ENCODE measurements around the gene MRPS18C. TPM values are rescaled to one million over a fixed set of nuclear protein-coding genes. Genes with fewer than 3 reads are reported as not detected.
A peak's percentile ranks its signal among the peaks of the same experiment; 100 is the strongest.
"Not testable (repeated sequence)": the region's sequence is repeated elsewhere in the genome, so short reads cannot be mapped to it uniquely, and the experiment has no call there.

MRPS18C gene
- total RNA-seq, 6 experiments from 2014 or later: 45.2 to 72.1 (median 56.0) TPM

DNA sequence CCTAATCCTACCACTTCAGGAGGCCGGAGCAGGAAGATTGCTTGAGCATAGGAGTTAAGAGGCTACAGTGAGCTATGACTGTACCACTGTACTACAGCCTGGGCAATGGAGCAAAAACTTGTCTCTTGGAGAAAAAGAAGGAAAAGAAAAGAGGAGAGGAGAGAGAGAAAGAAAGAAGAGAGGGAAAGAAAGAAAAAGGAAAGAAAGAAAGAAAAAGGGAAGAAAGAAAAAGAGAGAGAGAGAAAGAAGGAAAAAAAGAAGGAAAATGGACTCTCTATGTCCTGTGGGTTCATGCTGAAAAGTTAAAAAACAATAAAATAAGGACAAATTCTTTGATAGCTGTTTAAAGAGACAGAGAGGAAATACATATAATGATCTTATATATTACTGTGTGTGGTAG, 42.3 kb downstream of the MRPS18C start:
- Mint-ChIP-seq H3K36me3 (ENCODE audit: low read depth) (no peaks in the 10 kb centered on the region), H3K27me3 (ENCODE audit: insufficient read depth) (peaks cover 12% of the 10 kb centered on the region), H3K4me1 (ENCODE audit: low read depth) (no peaks in the 10 kb centered on the region), H3K9me3 (no peaks in the 10 kb centered on the region), H3K27ac (no peak overlapping the region), H3K4me3 (no peak overlapping the region)
- TF ChIP-seq, protein P1, sequence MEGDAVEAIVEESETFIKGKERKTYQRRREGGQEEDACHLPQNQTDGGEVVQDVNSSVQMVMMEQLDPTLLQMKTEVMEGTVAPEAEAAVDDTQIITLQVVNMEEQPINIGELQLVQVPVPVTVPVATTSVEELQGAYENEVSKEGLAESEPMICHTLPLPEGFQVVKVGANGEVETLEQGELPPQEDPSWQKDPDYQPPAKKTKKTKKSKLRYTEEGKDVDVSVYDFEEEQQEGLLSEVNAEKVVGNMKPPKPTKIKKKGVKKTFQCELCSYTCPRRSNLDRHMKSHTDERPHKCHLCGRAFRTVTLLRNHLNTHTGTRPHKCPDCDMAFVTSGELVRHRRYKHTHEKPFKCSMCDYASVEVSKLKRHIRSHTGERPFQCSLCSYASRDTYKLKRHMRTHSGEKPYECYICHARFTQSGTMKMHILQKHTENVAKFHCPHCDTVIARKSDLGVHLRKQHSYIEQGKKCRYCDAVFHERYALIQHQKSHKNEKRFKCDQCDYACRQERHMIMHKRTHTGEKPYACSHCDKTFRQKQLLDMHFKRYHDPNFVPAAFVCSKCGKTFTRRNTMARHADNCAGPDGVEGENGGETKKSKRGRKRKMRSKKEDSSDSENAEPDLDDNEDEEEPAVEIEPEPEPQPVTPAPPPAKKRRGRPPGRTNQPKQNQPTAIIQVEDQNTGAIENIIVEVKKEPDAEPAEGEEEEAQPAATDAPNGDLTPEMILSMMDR (IDR thresholded peaks at IDR 0.05): no peak
- DNase-seq: no peak

GRCh38 chr4:83501671-83502070, 45.8 kb downstream of the MRPS18C start:
- H3K4me1 Mint-ChIP-seq (ENCODE audit: low read depth); DNase-seq; H3K9me3 Mint-ChIP-seq; H3K27ac Mint-ChIP-seq; H3K36me3 Mint-ChIP-seq (ENCODE audit: low read depth); H3K4me3 Mint-ChIP-seq: not testable (repeated sequence)
- H3K27me3 Mint-ChIP-seq (ENCODE audit: insufficient read depth): peaks cover 12% of the 10 kb centered on the region

GRCh38 chr4:83503974-83504373, 48.1 kb downstream of the MRPS18C start:
- TF ChIP-seq, protein P1 (IDR thresholded peaks at IDR 0.05): no peak
- no peaks in the 10 kb centered on the region for H3K9me3 Mint-ChIP-seq
- H3K4me1 Mint-ChIP-seq (ENCODE audit: low read depth): no peaks in the 10 kb centered on the region
- no peak overlapping the region for H3K27ac Mint-ChIP-seq
- no peak for DNase-seq
- peaks cover 6% of the 10 kb centered on the region for H3K27me3 Mint-ChIP-seq (ENCODE audit: insufficient read depth)
- H3K4me3 Mint-ChIP-seq: no peak overlapping the region
- no peaks in the 10 kb centered on the region for H3K36me3 Mint-ChIP-seq (ENCODE audit: low read depth)

DNA sequence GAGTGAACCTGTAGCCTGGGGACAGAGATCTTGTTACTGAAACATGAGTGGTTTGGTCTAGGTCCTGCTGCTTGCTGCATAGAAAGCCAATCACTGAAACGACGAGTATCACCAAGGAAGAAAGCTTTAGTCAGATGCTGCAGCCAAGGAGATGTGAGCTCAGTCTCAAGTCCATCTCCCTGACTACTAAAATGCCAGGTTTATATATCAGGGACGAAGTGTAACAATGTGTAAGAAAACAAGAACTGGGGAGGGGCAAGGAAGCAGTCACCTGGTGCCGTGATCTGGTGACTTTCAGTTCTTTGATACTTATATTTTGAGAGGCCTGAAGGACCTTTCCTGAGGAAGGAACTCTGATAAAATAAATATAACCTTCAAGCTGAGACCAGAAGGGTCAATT, 48.6 kb downstream of the MRPS18C start:
- no peak for DNase-seq
- Mint-ChIP-seq H3K9me3 (no peaks in the 10 kb centered on the region), H3K36me3 (ENCODE audit: low read depth) (no peaks in the 10 kb centered on the region), H3K27ac (no peak overlapping the region), H3K4me3 (no peak overlapping the region), H3K27me3 (ENCODE audit: insufficient read depth) (peaks cover 6% of the 10 kb centered on the region), H3K4me1 (ENCODE audit: low read depth) (no peaks in the 10 kb centered on the region)
- TF ChIP-seq, protein P1 (IDR thresholded peaks at IDR 0.05): no peak

DNA sequence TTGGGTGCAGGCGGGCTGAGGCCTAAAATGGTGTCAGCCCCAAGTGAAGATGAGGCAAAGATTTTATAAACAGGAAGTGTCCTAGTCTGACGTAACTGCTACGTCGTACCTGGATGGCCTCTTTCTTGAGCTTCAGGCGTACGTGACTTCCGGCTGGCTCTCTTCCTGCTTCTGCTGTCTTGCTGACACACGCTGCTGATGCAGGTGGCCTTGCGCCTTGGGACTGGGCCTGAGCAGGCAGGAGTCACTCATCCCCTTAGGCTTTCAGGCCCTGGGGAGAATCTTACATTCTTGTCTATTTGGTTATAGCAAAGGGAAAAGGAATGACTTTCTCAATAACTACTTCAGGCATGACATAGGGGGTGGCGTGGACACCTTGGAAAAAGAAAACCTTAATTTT, 49.1 kb downstream of the MRPS18C start:
- H3K36me3 Mint-ChIP-seq (ENCODE audit: low read depth): no peaks in the 10 kb centered on the region
- no peak overlapping the region for H3K27ac Mint-ChIP-seq
- H3K4me1 Mint-ChIP-seq (ENCODE audit: low read depth): no peaks in the 10 kb centered on the region
- TF ChIP-seq, protein P1 (IDR thresholded peaks at IDR 0.05): no peak
- H3K4me3 Mint-ChIP-seq: no peak overlapping the region
- H3K27me3 Mint-ChIP-seq (ENCODE audit: insufficient read depth): peaks cover 4% of the 10 kb centered on the region
- no peak for DNase-seq
- no peaks in the 10 kb centered on the region for H3K9me3 Mint-ChIP-seq

GRCh38 chr4:83509156-83509585, 53.3 kb downstream of the MRPS18C start:
- DNase-seq: peak; percentile 58
- not testable (repeated sequence) for H3K36me3 Mint-ChIP-seq (ENCODE audit: low read depth); H3K27me3 Mint-ChIP-seq (ENCODE audit: insufficient read depth); H3K27ac Mint-ChIP-seq; H3K9me3 Mint-ChIP-seq; H3K4me1 Mint-ChIP-seq (ENCODE audit: low read depth); H3K4me3 Mint-ChIP-seq
- TF ChIP-seq, protein P1 (IDR thresholded peaks at IDR 0.05): peak; percentile 95
